HL-60/S4 treated with phorbol 12-myristate 13-acetate at 8.2 ng/mL for 4 days and 3 days (cell line): ENCODE data around the gene CDC73.
"Not testable (repeated sequence)": the region's sequence is repeated elsewhere in the genome, so short reads cannot be mapped to it uniquely, and the experiment has no call there.

Experiments
- in situ Hi-C: fragments of 300-500 bp; cut with MboI; formaldehyde crosslinking; loops from 2 replicates; pipeline ENCODE4 v1.15.0; 2022; ENCODE audit warnings: low sequenced_read_pairs

Gene CDC73

DNA sequence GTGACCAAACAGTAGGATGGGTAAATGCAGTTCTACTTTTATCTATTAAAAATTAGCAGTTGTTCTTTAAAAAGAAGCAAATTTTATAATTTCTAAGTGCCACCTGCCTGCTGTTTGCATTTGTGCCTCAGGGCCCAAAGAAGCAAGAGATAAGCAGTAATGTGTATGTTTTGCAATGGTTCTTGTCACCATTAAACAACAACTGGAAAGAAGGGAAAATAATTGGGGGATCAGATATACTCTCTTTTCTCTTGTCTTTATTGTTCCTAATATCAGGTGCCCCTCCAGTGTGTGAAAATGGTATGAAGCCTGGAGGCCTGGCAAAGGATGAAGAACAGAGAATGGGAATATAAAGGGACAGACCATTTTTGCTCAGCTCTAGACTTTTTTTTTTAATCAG is 55.0 kb downstream of the CDC73 start:
- in situ Hi-C loops: no loop called here

- in situ Hi-C loops: no loop called here
Observed at GRCh38 chr1:193179094-193179493, 57.3 kb downstream of the CDC73 start.

GRCh38 chr1:193181536-193181935 is 59.7 kb downstream of the CDC73 start:
- in situ Hi-C loops: no loop called here

DNA sequence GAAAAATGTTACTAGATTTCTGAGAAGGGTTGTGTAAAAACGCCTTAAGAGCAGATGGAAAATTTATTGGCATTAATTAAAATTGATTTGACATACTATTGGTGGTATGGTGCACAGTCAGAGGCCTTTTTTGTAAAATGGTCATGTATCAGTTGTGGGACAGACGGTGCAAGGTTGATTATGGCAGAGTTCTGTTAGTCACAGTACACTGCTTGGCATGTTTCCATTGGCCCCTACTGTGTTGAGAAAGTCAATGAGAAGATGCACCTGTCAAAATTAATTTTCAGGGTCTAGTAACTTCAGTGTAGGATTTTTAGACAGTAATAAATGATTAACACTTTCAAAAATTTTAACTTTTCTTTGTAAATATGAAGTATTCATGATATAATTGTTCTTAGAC is 60.2 kb downstream of the CDC73 start:
- in situ Hi-C loops: no loop called here

DNA sequence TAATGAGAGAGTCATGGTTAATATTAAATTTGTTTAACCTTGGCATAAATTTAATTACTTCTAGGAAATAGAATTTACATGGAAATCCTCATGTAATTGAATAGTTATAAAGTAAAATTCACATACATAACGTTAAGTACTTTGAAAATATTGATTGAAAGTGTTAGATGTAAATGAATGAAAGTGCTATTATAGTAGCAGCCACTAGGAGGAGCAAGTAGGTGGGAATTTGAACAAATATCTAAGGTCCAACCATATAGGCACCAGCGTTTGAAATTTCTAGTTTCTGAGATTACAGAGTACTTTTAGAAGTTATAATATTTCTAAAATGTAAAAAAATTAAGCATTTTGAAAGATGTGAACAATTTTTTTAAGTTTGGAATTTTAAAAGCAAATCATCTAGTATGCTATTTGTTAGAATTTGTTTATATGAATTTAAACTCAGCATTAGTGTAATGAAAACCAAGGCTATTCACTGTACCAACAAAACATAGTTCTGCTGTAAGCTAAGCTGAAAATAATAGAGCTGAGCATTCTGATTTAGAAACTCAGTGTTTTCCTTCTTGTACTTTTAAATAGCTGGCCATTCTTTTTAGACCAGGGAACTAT is 61.3 kb downstream of the CDC73 start:
- in situ Hi-C loops: no loop called here

DNA sequence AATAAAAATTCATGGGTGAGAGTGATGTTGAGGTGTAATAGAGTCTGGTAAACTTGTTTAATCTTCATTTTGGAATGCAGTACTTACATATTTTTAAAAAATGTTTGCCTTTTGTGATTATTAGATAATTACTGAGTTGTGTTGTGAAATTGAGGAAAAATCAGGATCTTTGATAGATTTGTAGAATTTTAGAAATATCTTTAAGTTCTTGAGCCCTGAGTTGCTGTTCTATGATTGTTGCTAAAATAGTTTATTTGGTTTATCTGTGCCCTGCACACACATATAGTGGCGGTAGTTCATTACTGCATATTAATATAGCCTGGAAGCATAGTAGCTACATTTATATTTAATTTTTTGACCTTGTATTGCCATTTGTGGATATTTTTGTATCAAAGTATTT is 62.9 kb downstream of the CDC73 start:
- in situ Hi-C loops: no loop called here

- in situ Hi-C loops: no loop called here
Observed at GRCh38 chr1:193185211-193185610, 63.4 kb downstream of the CDC73 start.

DNA sequence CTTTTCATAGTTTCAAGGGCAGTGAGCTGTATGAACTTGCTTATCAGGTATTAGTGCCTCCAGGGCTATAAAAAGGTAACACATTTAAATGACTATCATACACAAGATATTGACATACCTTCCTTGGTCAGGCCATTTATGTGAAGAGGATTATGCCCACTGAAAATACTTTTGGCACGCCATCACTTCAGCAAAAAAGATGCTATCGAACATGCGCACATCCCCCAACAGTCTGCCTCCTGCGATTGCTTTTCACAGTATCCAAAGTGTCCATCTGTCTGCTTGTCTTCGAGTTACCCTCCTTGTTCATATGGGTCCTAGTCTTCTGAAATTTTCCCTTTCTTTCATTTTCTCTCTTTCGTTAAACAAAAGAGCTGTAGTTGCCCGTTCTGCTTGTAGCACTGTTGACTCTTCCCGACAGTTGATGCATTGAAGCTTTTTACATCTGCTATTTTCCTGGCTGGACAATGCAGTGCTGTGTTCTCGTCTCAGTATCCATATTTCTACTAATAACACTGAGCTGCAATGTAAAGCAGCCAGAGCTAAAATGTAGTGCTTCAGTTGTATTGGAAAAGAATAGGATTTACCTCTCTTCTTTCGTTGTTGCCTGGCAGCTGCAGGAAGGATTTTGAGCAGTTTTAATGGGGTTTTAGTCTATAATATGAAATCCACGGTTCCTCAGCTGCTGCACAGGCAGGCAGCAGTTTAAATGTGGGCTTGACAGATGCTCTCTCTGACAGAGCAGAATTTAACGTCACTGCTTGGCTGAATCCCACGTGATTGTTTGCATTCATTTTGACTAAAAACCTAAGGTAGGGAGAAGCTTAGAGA is 64.3 kb downstream of the CDC73 start, which contains the start of gene B3GALT2:
Gene B3GALT2, minus strand, starts transcription at position 713 of the 831 bp plus-strand sequence. CDS start 5,051 bp downstream, outside the sequence.
- in situ Hi-C loops: no loop called here

DNA sequence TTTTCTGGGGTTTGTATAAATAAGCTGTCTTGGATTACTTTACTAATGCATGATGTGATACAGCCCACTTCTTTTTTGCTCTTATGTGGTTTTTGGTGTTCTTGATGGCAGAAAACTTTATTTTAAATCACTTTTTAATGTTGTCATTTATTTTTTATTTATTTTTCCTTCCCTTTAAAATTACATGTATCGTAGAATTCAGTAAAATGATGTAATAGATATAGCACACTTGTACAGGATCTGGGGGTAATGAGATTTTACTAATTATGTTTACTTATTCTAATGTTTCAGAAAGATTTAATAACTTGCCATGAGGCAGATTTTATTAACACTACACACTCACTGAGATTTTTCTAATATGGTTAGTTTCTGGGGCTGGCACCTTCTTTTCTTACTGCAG is 65.3 kb downstream of the CDC73 start:
- in situ Hi-C loops: no loop called here

DNA sequence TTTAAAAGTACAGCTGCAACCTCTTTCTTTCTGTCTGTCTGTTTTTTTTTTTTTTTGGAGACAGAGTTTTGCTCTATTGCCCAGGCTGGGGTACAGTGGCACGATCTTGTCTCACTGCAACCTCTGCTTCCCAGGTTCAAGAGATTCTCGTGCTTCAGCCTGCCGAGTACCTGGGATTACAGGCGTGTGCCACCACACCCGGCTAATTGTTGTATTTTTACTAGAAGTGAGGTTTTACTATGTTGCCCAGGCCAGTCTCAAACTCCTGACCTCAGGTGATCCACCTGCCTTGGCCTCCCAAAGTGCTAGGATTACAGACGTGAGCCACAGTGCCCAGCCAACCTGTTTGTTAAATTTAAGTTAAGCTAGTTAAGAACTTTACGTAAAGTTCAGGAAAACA is 67.1 kb downstream of the CDC73 start:
- in situ Hi-C loops: not testable (repeated sequence)

DNA sequence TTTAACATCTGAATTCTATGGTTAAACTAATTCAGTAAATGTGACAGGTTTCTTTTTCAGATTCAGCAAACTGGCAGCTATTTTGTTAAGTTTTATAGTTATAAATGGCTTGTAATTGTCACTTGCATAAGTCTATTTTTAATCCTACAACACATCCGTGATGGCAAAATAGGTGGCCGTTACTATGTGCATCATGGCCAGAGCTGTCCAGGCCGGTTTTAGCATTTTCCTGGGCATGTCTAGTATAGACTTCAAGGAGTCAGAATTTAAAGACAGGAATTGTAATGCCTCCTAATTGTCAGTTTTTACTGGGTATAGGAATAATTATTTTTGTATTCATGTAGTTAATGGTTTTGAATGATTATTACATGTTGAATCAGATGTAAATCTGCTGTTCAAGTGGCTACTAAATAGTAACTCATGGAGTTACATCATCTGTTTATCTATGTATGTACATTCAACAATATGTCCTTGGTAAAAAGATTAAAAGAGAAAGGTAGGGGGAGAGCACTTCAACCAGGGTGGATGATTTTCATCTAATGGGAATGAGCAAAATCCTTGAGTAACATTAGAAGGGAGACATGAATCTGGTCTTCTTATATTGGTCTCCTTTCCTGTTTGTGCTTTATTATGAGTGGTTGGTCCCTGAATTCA is 67.7 kb downstream of the CDC73 start:
- in situ Hi-C loops: no loop called here

GRCh38 chr1:193190096-193190744 is 68.4 kb downstream of the CDC73 start:
- in situ Hi-C loops: no loop called here

GRCh38 chr1:193192586-193192985 is 70.8 kb downstream of the CDC73 start:
- in situ Hi-C loops: no loop called here

GRCh38 chr1:193199940-193200339 is 78.1 kb downstream of the CDC73 start:
- in situ Hi-C loops: no loop called here

DNA sequence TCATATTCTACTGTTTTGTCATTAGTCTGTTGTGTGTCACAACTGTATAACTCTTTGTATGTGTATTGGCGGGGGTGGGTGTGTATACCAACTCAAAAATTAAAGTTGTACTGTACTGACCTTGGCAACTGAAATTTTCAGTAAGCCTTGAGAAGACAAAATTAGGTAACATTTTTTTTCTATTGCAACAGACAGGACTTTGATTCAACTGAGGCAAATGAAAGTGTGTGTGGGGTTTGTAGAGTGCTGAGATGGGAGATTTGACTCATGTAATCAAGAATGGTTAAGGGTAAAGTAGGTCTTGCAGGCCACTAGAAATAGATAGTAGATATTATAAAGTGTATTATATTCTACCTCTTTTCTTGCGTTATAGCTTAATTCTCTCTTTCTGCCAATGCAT is 79.2 kb downstream of the CDC73 start:
- in situ Hi-C loops: no loop called here

DNA sequence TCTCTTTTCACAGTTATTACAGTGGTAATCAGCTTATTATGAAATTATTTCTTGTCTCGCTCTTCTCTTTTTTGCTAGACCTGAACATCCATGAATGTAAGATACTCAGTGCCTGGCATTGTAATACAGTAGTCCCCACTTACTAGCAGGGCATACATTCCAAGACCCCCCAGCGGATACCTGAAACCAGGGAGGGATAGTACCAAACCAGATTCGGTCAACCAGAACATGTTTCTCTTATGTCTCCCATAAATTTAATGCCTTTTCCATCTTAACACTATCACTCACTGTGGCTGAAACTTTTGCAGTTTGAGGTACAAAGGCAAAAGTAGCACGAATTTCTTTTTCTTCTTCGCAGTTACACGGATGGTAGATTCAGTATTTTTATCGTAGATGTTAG is 89.2 kb downstream of the CDC73 start:
- in situ Hi-C loops: no loop called here

DNA sequence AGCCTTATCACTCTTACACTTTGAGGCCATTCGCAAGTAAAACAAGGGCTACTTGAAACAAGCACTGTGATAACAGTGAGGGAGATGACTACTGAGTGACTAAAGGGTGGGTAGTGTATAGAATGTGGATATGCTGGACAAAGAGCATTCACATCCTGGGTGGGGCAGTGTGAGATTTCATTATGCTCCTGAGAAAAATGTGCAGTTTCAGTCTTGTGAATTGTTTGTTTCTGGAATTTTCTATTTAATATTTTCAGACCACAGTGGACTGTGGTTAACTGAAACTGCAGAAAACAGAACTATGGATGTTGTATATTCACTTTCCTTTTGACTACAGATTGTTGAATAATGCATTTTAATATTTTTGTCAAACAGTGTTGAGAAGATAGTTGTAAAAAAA is 89.7 kb downstream of the CDC73 start:
- in situ Hi-C loops: no loop called here

- in situ Hi-C loops: no loop called here
Observed at GRCh38 chr1:193212637-193213036, 90.8 kb downstream of the CDC73 start.

GRCh38 chr1:193213998-193214397 is 92.2 kb downstream of the CDC73 start:
- in situ Hi-C loops: no loop called here

- in situ Hi-C loops: no loop called here
Observed at GRCh38 chr1:193216920-193217319, 95.1 kb downstream of the CDC73 start.

DNA sequence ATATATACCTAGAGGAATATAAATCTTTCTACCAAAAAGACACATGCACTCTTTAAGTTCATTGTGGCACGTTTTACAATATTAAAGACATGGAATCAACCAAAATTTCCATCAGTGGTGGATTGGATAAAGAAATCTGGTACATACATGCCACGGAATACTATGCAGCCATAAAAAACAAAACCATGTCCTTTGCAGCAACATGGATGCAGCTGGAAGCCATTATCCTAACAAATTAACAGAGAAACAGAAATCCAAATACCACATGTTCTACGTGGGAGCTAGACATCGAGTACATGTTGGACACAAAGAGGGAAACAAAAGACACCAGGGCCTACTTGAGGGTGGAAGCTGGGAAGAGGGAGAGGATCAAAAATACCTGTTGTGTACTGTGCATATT is 97.6 kb downstream of the CDC73 start:
- in situ Hi-C loops: no loop called here
